ENCODE results near the gene NREP.

The NREP gene, protein sequence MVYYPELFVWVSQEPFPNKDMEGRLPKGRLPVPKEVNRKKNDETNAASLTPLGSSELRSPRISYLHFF

DNA sequence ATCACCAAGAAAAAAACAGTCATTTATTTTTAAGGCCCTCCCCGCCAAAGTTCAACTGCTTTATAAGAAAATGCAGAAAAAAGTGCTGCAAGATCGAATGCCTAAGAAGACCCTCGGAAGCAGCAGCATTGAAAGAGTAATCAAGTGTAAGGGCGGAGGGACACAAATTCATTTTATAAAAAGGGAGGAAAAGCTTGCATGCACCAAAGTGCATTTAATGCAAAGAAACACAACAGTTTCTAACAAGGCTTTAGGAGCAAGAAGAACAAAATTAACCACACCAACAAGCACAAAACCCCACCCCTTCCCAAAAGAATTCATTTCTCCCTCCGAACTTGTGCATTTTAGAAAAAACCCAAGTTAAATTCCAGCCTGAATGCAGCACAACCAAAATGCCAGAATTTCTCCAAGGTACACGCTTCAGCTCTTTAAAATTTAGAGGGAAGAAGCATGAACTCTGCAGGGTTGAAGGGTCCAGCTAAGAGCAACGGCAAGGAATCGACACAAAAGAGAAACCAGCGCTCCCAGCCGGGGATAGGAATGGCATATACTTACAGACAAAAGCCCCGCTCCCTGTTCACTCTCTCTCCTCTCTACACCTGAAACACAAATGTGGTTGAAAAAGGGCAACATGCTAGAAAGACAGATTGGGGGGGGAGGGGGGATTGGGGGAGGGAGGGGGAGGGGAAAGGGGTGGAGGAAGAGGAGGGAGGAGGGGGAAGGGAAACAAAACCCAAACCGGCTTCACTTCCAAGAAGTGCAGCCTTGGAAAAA lies at the start of gene NREP:
TSS of gene NREP (minus strand) at position 614 of the 774 bp plus-strand sequence. CDS start 1,422 bp downstream, outside the sequence.
- Histone ChIP-seq H3K4me3 (ENCODE audit: low read depth, low read length) (peak within 1 kb of the TSS; percentile 100), H3K27me3 (ENCODE audit: insufficient read depth, low read length) (no peaks in the 10 kb centered on the region), H2AFZ (ENCODE audit: low read length, unreplicated experiment) (peak within 1 kb of the TSS; percentile 88), H3K27ac (ENCODE audit: low read depth, low read length) (peak within 1 kb of the TSS; percentile 94), H3K4me1 (ENCODE audit: control insufficient read depth, insufficient read depth, low read length, unreplicated experiment) (peaks cover 41% of the 10 kb centered on the region), H3K79me2 (ENCODE audit: control insufficient read depth, insufficient read depth, low read length, unreplicated experiment) (peaks cover 49% of the 10 kb centered on the region), H3K36me3 (ENCODE audit: insufficient read depth, low read length) (peaks cover 12% of the 10 kb centered on the region; the same call in 1 of the 2 replicates)

DNA sequence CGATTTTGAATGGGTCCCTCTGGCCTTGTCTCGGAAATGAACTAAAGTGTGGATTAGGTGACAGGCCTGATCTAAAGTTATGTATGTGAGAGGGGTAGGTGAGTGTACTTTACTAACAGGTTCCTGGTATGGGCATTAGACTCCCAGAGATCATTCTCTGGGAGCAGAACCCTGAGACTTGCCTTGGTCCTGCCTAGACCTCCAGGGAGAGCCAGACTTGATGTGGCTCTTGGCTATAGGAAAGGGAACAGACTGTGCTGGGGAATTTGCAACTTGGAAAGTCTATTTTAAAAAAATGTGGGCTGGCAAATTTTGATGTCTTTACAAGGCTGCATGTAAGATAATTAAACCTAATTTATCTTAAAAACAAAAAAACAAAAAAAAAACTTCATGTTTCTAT lies 49.8 kb upstream of the NREP start:
- no peaks in the 10 kb centered on the region for H3K27me3 ChIP-seq (ENCODE audit: insufficient read depth, low read length)
- H3K4me1 ChIP-seq (ENCODE audit: control insufficient read depth, insufficient read depth, low read length, unreplicated experiment) = no peaks in the 10 kb centered on the region
- no peak overlapping the region for H3K4me3 ChIP-seq (ENCODE audit: low read depth, low read length)
- H2AFZ ChIP-seq (ENCODE audit: low read length, unreplicated experiment) = no peak overlapping the region
- no peaks in the 10 kb centered on the region for H3K79me2 ChIP-seq (ENCODE audit: control insufficient read depth, insufficient read depth, low read length, unreplicated experiment)
- H3K36me3 ChIP-seq (ENCODE audit: insufficient read depth, low read length) = no peaks in the 10 kb centered on the region
- H3K27ac ChIP-seq (ENCODE audit: low read depth, low read length) = no peak overlapping the region

DNA sequence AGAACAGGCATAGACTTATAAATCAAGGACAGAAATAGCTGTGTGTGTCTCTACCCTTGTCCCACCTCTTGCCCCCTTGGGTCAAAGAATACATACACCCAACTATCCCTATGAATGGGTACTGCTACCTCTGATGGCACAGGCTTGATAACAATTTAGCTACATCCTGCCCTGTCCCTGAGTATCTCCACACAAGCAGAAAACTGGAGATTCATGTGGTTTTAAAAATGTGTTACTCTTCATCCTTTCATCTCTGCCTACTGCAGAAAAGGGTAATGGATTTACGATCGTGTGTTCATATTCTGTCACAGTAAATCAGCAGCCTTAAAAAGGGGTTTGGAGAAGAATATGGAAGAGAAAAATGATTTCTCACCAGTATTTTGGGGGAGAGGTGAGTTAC lies 49.2 kb upstream of the NREP start:
- Histone ChIP-seq H3K27me3 (ENCODE audit: insufficient read depth, low read length) (no peaks in the 10 kb centered on the region), H3K27ac (ENCODE audit: low read depth, low read length) (no peak overlapping the region), H2AFZ (ENCODE audit: low read length, unreplicated experiment) (no peak overlapping the region), H3K79me2 (ENCODE audit: control insufficient read depth, insufficient read depth, low read length, unreplicated experiment) (no peaks in the 10 kb centered on the region), H3K36me3 (ENCODE audit: insufficient read depth, low read length) (no peaks in the 10 kb centered on the region), H3K4me1 (ENCODE audit: control insufficient read depth, insufficient read depth, low read length, unreplicated experiment) (no peaks in the 10 kb centered on the region), H3K4me3 (ENCODE audit: low read depth, low read length) (no peak overlapping the region)

DNA sequence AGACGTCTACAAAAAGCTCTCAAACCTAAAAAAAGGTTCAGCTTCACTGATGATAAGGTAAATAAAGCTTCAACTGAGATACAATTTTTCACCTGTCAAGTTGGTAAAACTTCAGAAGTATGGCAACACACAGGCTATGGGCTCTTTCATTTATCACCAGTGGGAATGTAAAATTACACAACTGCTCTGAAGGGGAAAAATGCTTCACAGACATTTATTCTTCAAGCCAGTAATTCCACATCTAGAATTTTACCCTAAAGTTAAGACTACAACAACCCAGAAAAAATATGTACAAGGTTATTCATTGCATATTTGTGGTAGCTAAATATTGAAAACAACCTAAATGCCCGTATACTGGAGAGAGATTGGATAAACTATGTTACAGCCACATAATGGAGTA lies 48.1 kb upstream of the NREP start:
- Histone ChIP-seq H3K27me3 (ENCODE audit: insufficient read depth, low read length) (no peaks in the 10 kb centered on the region), H3K4me1 (ENCODE audit: control insufficient read depth, insufficient read depth, low read length, unreplicated experiment) (no peaks in the 10 kb centered on the region), H2AFZ (ENCODE audit: low read length, unreplicated experiment) (no peak overlapping the region), H3K27ac (ENCODE audit: low read depth, low read length) (no peak overlapping the region), H3K36me3 (ENCODE audit: insufficient read depth, low read length) (no peaks in the 10 kb centered on the region), H3K4me3 (ENCODE audit: low read depth, low read length) (no peak overlapping the region), H3K79me2 (ENCODE audit: control insufficient read depth, insufficient read depth, low read length, unreplicated experiment) (no peaks in the 10 kb centered on the region)

DNA sequence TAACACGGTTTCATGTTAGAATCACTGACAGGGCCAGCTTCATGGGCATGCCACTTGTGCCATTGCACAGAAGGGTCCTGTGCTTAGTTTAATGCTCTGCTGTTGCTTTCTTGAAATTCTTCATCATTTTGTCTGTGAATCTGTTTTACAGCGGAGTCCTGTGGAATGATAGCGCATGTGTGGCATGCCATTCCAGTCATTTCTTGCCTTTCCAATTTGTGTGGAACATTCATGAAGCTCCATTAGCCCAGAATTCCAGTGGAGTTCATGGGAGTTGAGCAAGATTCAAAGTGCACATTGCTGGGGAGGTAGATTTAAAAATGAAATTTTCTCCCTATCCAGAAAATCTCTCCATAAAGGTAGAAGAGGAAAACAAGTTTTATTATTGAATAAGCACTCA lies 43.4 kb upstream of the NREP start:
- Histone ChIP-seq H3K27me3 (ENCODE audit: insufficient read depth, low read length) (no peaks in the 10 kb centered on the region), H3K27ac (ENCODE audit: low read depth, low read length) (no peak overlapping the region), H3K79me2 (ENCODE audit: control insufficient read depth, insufficient read depth, low read length, unreplicated experiment) (no peaks in the 10 kb centered on the region), H3K4me3 (ENCODE audit: low read depth, low read length) (no peak overlapping the region), H2AFZ (ENCODE audit: low read length, unreplicated experiment) (no peak overlapping the region), H3K36me3 (ENCODE audit: insufficient read depth, low read length) (no peaks in the 10 kb centered on the region), H3K4me1 (ENCODE audit: control insufficient read depth, insufficient read depth, low read length, unreplicated experiment) (no peaks in the 10 kb centered on the region)

DNA sequence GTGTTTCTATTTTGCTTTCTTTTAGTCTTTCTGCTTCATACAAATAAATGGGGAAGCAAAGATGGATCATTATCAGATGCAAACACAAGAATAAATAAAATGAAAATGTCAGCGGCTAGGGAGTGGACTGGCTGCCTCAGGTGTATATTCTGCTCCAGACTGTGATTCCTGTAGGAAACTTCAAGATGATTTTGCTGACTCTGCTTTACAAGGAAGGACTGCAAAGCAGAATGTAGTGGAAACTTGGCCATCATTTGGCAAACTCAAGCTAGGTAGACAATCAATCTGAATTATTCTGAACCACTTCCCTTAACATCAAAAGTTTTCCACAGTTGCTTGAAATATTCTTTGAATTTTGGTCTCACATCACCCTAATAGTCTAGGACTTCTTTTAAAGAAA lies 38.1 kb upstream of the NREP start:
- Histone ChIP-seq H3K27ac (ENCODE audit: low read depth, low read length) (no peak overlapping the region), H2AFZ (ENCODE audit: low read length, unreplicated experiment) (no peak overlapping the region), H3K36me3 (ENCODE audit: insufficient read depth, low read length) (no peaks in the 10 kb centered on the region), H3K27me3 (ENCODE audit: insufficient read depth, low read length) (no peaks in the 10 kb centered on the region), H3K4me1 (ENCODE audit: control insufficient read depth, insufficient read depth, low read length, unreplicated experiment) (peaks cover 12% of the 10 kb centered on the region), H3K4me3 (ENCODE audit: low read depth, low read length) (no peak overlapping the region), H3K79me2 (ENCODE audit: control insufficient read depth, insufficient read depth, low read length, unreplicated experiment) (no peaks in the 10 kb centered on the region)

DNA sequence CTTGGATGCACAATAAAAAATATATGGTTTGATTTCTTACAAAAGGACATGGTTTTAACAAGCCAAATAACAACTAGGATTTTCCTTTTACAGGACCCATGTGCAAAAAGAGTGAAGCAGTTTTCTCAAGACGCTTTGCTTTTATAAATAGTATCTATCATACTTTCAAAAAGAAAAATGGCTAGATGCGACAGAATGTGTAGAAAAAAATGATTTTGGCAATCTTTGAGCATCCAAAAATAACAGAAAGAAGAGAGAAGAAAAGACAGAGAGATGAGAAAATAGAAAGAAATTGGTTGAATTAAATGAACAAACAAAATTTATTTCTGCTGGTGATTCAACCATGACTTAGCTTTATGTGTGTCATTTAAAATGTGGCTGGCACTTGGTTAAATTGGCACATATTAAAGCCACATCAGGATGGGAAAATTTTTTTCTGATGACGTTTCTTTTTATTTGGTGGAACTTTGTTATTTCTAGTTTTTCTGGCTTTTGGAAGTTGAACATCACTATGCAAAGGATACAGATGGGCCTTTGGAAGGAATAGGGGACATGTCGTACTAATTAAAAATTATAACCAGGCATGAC lies 35.6 kb upstream of the NREP start:
- peak overlapping the region; percentile 73 for H2AFZ ChIP-seq (ENCODE audit: low read length, unreplicated experiment)
- H3K27ac ChIP-seq (ENCODE audit: low read depth, low read length) = peak overlapping the region; percentile 77
- no peaks in the 10 kb centered on the region for H3K36me3 ChIP-seq (ENCODE audit: insufficient read depth, low read length)
- peaks cover 12% of the 10 kb centered on the region for H3K4me1 ChIP-seq (ENCODE audit: control insufficient read depth, insufficient read depth, low read length, unreplicated experiment)
- no peaks in the 10 kb centered on the region for H3K27me3 ChIP-seq (ENCODE audit: insufficient read depth, low read length)
- no peaks in the 10 kb centered on the region for H3K79me2 ChIP-seq (ENCODE audit: control insufficient read depth, insufficient read depth, low read length, unreplicated experiment)
- no peak overlapping the region for H3K4me3 ChIP-seq (ENCODE audit: low read depth, low read length)

DNA sequence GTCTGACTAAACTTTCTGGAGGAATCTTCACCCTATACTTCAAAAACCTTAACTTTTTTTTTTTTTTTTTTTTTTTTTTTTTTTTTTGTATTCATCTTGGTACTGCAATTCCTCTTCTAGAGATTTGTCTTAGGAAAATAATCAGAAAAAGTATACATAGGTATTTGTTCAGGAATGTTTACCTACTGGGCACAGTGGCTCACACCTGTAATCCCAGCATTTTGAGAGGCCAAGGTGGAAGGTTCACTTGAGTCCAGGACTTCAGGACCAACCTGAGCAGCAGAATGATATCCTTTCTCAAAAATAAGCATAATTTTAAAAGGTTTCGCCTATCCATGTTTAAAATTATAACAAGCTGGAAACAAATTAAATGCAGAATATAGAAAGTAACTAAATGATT lies 33.3 kb upstream of the NREP start:
- Histone ChIP-seq H3K36me3 (ENCODE audit: insufficient read depth, low read length) (no peaks in the 10 kb centered on the region), H3K4me3 (ENCODE audit: low read depth, low read length) (no peak overlapping the region), H3K4me1 (ENCODE audit: control insufficient read depth, insufficient read depth, low read length, unreplicated experiment) (peaks cover 12% of the 10 kb centered on the region), H3K27me3 (ENCODE audit: insufficient read depth, low read length) (no peaks in the 10 kb centered on the region), H3K27ac (ENCODE audit: low read depth, low read length) (no peak overlapping the region), H3K79me2 (ENCODE audit: control insufficient read depth, insufficient read depth, low read length, unreplicated experiment) (no peaks in the 10 kb centered on the region), H2AFZ (ENCODE audit: low read length, unreplicated experiment) (no peak overlapping the region)

DNA sequence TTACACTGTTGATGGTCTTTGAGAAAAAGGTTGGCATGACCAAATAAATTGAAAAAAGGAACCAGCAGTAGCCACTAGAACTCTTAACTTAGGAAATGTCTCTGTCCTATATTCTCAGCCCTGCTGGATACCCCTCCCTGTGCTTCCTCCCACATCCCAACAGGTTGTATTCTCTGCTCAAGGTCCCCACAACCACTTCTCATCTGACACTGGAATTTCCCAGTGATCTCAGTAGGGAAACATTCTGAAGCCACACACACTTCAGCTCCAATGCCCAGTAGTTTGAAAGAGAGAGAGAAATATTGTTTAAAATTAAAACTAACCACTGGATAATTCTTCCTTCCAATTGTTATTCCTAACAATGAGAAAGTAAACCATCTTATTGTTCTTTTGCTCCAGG lies 30.0 kb upstream of the NREP start:
- H3K36me3 ChIP-seq (ENCODE audit: insufficient read depth, low read length) = no peaks in the 10 kb centered on the region
- H2AFZ ChIP-seq (ENCODE audit: low read length, unreplicated experiment) = no peak overlapping the region
- H3K27me3 ChIP-seq (ENCODE audit: insufficient read depth, low read length) = no peaks in the 10 kb centered on the region
- no peaks in the 10 kb centered on the region for H3K79me2 ChIP-seq (ENCODE audit: control insufficient read depth, insufficient read depth, low read length, unreplicated experiment)
- H3K27ac ChIP-seq (ENCODE audit: low read depth, low read length) = no peak overlapping the region
- peaks cover 28% of the 10 kb centered on the region for H3K4me1 ChIP-seq (ENCODE audit: control insufficient read depth, insufficient read depth, low read length, unreplicated experiment)
- no peak overlapping the region for H3K4me3 ChIP-seq (ENCODE audit: low read depth, low read length)

DNA sequence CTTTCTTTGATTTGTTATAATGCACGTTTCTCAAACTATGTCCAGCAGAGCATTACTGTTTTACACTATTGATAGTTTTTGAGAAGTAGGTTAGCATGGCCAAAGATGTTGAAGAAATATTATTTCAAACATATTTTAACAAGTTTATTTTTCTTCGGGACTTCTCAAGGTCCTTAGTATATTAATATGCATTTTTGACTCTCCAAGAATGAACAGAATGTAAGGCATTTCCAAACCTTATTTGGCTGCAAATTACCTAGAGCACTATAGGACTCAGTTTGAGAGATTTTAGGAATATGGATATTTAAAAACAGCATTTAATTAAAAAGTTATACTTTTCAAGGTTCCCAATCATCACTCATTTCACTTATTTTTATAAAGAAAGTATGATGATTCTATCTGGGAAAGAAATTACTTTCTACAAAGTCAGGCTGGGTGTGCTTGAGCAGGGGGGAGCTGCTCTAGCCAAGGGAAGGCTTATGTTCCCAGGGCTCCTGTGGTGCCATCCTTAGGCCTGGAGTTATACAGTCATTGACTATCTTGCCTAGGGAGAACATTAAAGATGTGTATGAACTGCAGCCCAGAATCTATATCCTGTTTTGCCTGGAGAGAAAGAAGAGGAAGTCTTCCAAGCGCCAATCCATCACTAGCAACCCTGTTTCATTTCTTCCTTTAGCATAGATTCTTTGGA lies 27.6 kb upstream of the NREP start:
- Histone ChIP-seq H3K36me3 (ENCODE audit: insufficient read depth, low read length) (no peaks in the 10 kb centered on the region), H2AFZ (ENCODE audit: low read length, unreplicated experiment) (peak overlapping the region; percentile 55), H3K79me2 (ENCODE audit: control insufficient read depth, insufficient read depth, low read length, unreplicated experiment) (no peaks in the 10 kb centered on the region), H3K27me3 (ENCODE audit: insufficient read depth, low read length) (no peaks in the 10 kb centered on the region), H3K4me1 (ENCODE audit: control insufficient read depth, insufficient read depth, low read length, unreplicated experiment) (peaks cover 45% of the 10 kb centered on the region), H3K27ac (ENCODE audit: low read depth, low read length) (no peak overlapping the region), H3K4me3 (ENCODE audit: low read depth, low read length) (no peak overlapping the region)
